ENCODE results near the gene CNTNAP2.

Gene CNTNAP2

GRCh38 chr7:146494952-146495596, 378.5 kb downstream of the CNTNAP2 start:
- DNase-seq (ENCODE audit: insufficient read length, low spot score) (no peak), FAIRE-seq (no peak)
- TF ChIP-seq PAX5 (IDR thresholded peaks at IDR 0.05; ENCODE audit: insufficient read depth, low read length, severe bottlenecking) = no peak
- TF ChIP-seq SPI1 (IDR thresholded peaks at IDR 0.05; ENCODE audit: low read depth, low read length) = no peak
- no peak for TF ChIP-seq POU2F2 (IDR thresholded peaks at IDR 0.05; ENCODE audit: low read depth, low read length)

DNA sequence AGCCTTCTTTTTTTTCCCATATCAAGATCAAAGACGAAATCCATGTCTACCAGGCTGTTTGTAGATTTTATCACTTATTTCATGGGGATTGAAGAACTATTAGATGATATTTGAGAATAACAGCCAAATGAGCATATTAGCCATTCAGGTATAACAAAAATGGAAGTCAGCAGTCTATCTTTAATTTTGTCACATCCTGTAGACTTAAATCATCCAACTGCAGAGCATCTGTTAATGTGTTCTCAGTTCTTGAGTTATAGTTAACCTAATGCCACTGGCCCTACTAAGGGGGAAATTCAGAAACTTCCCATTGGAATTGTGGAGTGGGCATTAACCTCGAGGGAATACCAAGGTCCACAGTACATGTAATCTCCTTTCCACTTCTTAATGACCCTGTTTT, 380.1 kb downstream of the CNTNAP2 start:
- no peak for TF ChIP-seq POLR2A (IDR thresholded peaks at IDR 0.05; ENCODE audit: low read depth, low read length)
- no peak for TF ChIP-seq POLR2AphosphoS5 (IDR thresholded peaks at IDR 0.05; ENCODE audit: low read depth, low read length)
- TF ChIP-seq PAX5 (IDR thresholded peaks at IDR 0.05; ENCODE audit: insufficient read depth, low read length, severe bottlenecking) = no peak
- no peak for TF ChIP-seq TAF1 (IDR thresholded peaks at IDR 0.05; ENCODE audit: low read depth, low read length)
- TF ChIP-seq POU2F2 (IDR thresholded peaks at IDR 0.05; ENCODE audit: low read depth, low read length) = no peak
- no peak for TF ChIP-seq SPI1 (IDR thresholded peaks at IDR 0.05; ENCODE audit: low read depth, low read length)
- FAIRE-seq = no peak
- no peak for DNase-seq (ENCODE audit: insufficient read length, low spot score)

GRCh38 chr7:146499970-146500369, 383.4 kb downstream of the CNTNAP2 start:
- DNase-seq (ENCODE audit: insufficient read length, low spot score) (no peak), FAIRE-seq (no peak)
- no peak for TF ChIP-seq PAX5 (IDR thresholded peaks at IDR 0.05; ENCODE audit: insufficient read depth, low read length, severe bottlenecking)
- TF ChIP-seq POU2F2 (IDR thresholded peaks at IDR 0.05; ENCODE audit: low read depth, low read length) = no peak
- no peak for TF ChIP-seq POLR2AphosphoS5 (IDR thresholded peaks at IDR 0.05; ENCODE audit: low read depth, low read length)
- no peak for TF ChIP-seq TAF1 (IDR thresholded peaks at IDR 0.05; ENCODE audit: low read depth, low read length)
- TF ChIP-seq SPI1 (IDR thresholded peaks at IDR 0.05; ENCODE audit: low read depth, low read length) = no peak
- TF ChIP-seq POLR2A (IDR thresholded peaks at IDR 0.05; ENCODE audit: low read depth, low read length) = no peak

- DNase-seq (ENCODE audit: insufficient read length, low spot score) = no peak
- no peak for FAIRE-seq
- TF ChIP-seq POLR2A (IDR thresholded peaks at IDR 0.05; ENCODE audit: low read depth, low read length) (no peak), TAF1 (IDR thresholded peaks at IDR 0.05; ENCODE audit: low read depth, low read length) (no peak), POU2F2 (IDR thresholded peaks at IDR 0.05; ENCODE audit: low read depth, low read length) (no peak), POLR2AphosphoS5 (IDR thresholded peaks at IDR 0.05; ENCODE audit: low read depth, low read length) (no peak), SPI1 (IDR thresholded peaks at IDR 0.05; ENCODE audit: low read depth, low read length) (no peak), PAX5 (IDR thresholded peaks at IDR 0.05; ENCODE audit: insufficient read depth, low read length, severe bottlenecking) (no peak)
These were observed 387.2 kb downstream of the CNTNAP2 start for GRCh38 chr7:146503844-146504243.

GRCh38 chr7:146510088-146510680, 393.6 kb downstream of the CNTNAP2 start:
- TF ChIP-seq POU2F2 (IDR thresholded peaks at IDR 0.05; ENCODE audit: low read depth, low read length) (no peak), POLR2AphosphoS5 (IDR thresholded peaks at IDR 0.05; ENCODE audit: low read depth, low read length) (no peak), PAX5 (IDR thresholded peaks at IDR 0.05; ENCODE audit: insufficient read depth, low read length, severe bottlenecking) (no peak), POLR2A (IDR thresholded peaks at IDR 0.05; ENCODE audit: low read depth, low read length) (no peak), TAF1 (IDR thresholded peaks at IDR 0.05; ENCODE audit: low read depth, low read length) (no peak), SPI1 (IDR thresholded peaks at IDR 0.05; ENCODE audit: low read depth, low read length) (no peak)
- no peak for FAIRE-seq
- no peak for DNase-seq (ENCODE audit: insufficient read length, low spot score)

DNA sequence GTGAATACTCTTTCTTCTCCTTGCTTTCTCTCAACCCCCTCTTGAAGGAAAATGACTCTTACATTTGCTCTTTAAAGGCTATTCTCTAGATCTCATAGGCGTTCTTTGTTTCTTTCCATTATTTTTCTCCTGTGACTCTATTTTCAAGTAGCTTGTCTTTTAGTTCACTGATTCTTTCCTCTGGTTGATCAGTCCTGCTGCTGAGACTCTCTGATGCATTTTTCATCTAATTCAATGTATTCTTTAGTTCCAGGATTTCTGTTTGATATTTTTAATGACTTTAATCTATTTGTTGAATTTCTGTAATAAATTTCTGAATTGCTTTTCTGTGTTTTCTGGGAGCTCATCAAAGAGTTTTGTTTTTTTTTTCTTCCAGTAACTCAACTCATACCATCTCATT, 397.7 kb downstream of the CNTNAP2 start:
- TF ChIP-seq PAX5 (IDR thresholded peaks at IDR 0.05; ENCODE audit: insufficient read depth, low read length, severe bottlenecking) (no peak), POLR2A (IDR thresholded peaks at IDR 0.05; ENCODE audit: low read depth, low read length) (no peak), TAF1 (IDR thresholded peaks at IDR 0.05; ENCODE audit: low read depth, low read length) (no peak), POU2F2 (IDR thresholded peaks at IDR 0.05; ENCODE audit: low read depth, low read length) (no peak), POLR2AphosphoS5 (IDR thresholded peaks at IDR 0.05; ENCODE audit: low read depth, low read length) (no peak), SPI1 (IDR thresholded peaks at IDR 0.05; ENCODE audit: low read depth, low read length) (no peak)
- FAIRE-seq (no peak), DNase-seq (ENCODE audit: insufficient read length, low spot score) (no peak)

- FAIRE-seq = no peak
- DNase-seq (ENCODE audit: insufficient read length, low spot score) = no peak
- TF ChIP-seq TAF1 (IDR thresholded peaks at IDR 0.05; ENCODE audit: low read depth, low read length) = no peak
- TF ChIP-seq SPI1 (IDR thresholded peaks at IDR 0.05; ENCODE audit: low read depth, low read length) = no peak
- no peak for TF ChIP-seq PAX5 (IDR thresholded peaks at IDR 0.05; ENCODE audit: insufficient read depth, low read length, severe bottlenecking)
These were observed 412.0 kb downstream of the CNTNAP2 start for GRCh38 chr7:146528581-146528980.

- no peak for DNase-seq (ENCODE audit: insufficient read length, low spot score)
- no peak for FAIRE-seq
- TF ChIP-seq POLR2A (IDR thresholded peaks at IDR 0.05; ENCODE audit: low read depth, low read length) = no peak
- TF ChIP-seq PAX5 (IDR thresholded peaks at IDR 0.05; ENCODE audit: insufficient read depth, low read length, severe bottlenecking) = no peak
These were observed 423.2 kb downstream of the CNTNAP2 start for GRCh38 chr7:146539836-146540235.

- no peak for TF ChIP-seq POLR2A (IDR thresholded peaks at IDR 0.05; ENCODE audit: low read depth, low read length)
- DNase-seq (ENCODE audit: insufficient read length, low spot score) (no peak), FAIRE-seq (no peak)
These were observed 425.5 kb downstream of the CNTNAP2 start for GRCh38 chr7:146542101-146542500.

- DNase-seq (ENCODE audit: insufficient read length, low spot score) (no peak), FAIRE-seq (no peak)
- TF ChIP-seq POU2F2 (IDR thresholded peaks at IDR 0.05; ENCODE audit: low read depth, low read length) (no peak), POLR2AphosphoS5 (IDR thresholded peaks at IDR 0.05; ENCODE audit: low read depth, low read length) (no peak), SPI1 (IDR thresholded peaks at IDR 0.05; ENCODE audit: low read depth, low read length) (no peak), PAX5 (IDR thresholded peaks at IDR 0.05; ENCODE audit: insufficient read depth, low read length, severe bottlenecking) (no peak), TAF1 (IDR thresholded peaks at IDR 0.05; ENCODE audit: low read depth, low read length) (no peak), POLR2A (IDR thresholded peaks at IDR 0.05; ENCODE audit: low read depth, low read length) (no peak)
These were observed 428.1 kb downstream of the CNTNAP2 start for GRCh38 chr7:146544748-146545147.
